Transverse colon (tissue), 4 donors: ENCODE data around the gene DNAH5. TPM values are rescaled to one million over a fixed set of nuclear protein-coding genes. Genes with fewer than 3 reads are reported as not detected.

Experiments
- DNase-seq: peaks from one replicate; pipeline ENCODE4 v3.0.0-alpha.2; 2019
- H3K27ac ChIP-seq, 4 donors: fragments of 200-600 bp; sonication (generic); 2 replicates each; pipeline ENCODE4 v1.5.1; 2016 to 2018; ENCODE audit warnings: inconsistent platforms in 4 of 4
- H3K27me3 ChIP-seq: fragments of 200-600 bp; sonication (generic); 2 replicates; pipeline ENCODE4 v1.5.1; 2017; ENCODE audit warnings: inconsistent platforms
- H3K36me3 ChIP-seq, 4 donors: fragments of 200-600 bp; sonication (generic); 2 replicates each; pipeline ENCODE4 v1.5.1; 2017 to 2019; ENCODE audit warnings: inconsistent platforms in 4 of 4
- H3K4me1 ChIP-seq, 4 donors: fragments of 200-600 bp; sonication (generic); 2 replicates each; pipeline ENCODE4 v1.5.1; 2017 to 2020; ENCODE audit warnings: inconsistent platforms in 4 of 4
- H3K4me3 ChIP-seq, 4 donors: fragments of 200-600 bp; sonication (generic); 1 replicate in 1 of 4; 2 replicates in 3 of 4; pipeline versions ENCODE4 v1.5.1 to v1.6.1; 2017 to 2019; ENCODE audit warnings: inconsistent platforms in 4 of 4
- H3K9me3 ChIP-seq, 2 donors: fragments of 200-600 bp; sonication (generic); 2 replicates each; pipeline ENCODE4 v1.5.1; 2017 to 2019; ENCODE audit warnings: inconsistent platforms in 2 of 2
- CTCF ChIP-seq, 5 experiments: fragments of 200-600 bp in 3 of 5; fragments of 450-650 bp in 2 of 5; sonication (generic) in 3 of 5; IDR thresholded peaks; 1 replicate in 2 of 5; 2 replicates in 3 of 5; pipeline ENCODE4 v1.5.1; 2016 to 2017; ENCODE audit warnings: antibody characterized with exemption in 5 of 5, inconsistent platforms in 3 of 5, mild to moderate bottlenecking in 2 of 5, moderate library complexity in 1 of 5
- EP300 ChIP-seq: sonication (generic); formaldehyde crosslinking; IDR thresholded peaks from one replicate; pipeline ENCODE4 v1.6.1; 2017; ENCODE audit warnings: antibody characterized with exemption, low read depth
- POLR2A ChIP-seq: fragments of 450-650 bp; IDR thresholded peaks from one replicate; pipeline ENCODE4 v1.6.1; 2016; ENCODE audit warnings: antibody characterized with exemption, mild to moderate bottlenecking, moderate library complexity
- POLR2AphosphoS5 ChIP-seq, 3 donors: sonication (generic); formaldehyde crosslinking; IDR thresholded peaks; one replicate each; pipeline ENCODE4 v1.6.1; 2016; ENCODE audit warnings: antibody characterized with exemption in 3 of 3
- WGBS, 2 donors: methylation state at CpG; one replicate each; pipeline ENCODE4 v1.1.5; 2018; ENCODE audit warnings: low coverage in 1 of 2; 5-methylcytosine and 5-hydroxymethylcytosine counted together
- in situ Hi-C, 4 donors: fragments of 200-750 bp; cut with MboI; loops; one replicate each; pipeline versions ENCODE4 v1.15.0 to v1.15.1; 2017; ENCODE audit warnings: low sequenced_read_pairs in 3 of 4, low pct_ligation_motif_present in 1 of 4, low pct_unique_long_range_greater_than_20kb in 1 of 4
- intact Hi-C: fragments of 100-400 bp; cut with DNase I; formaldehyde crosslinking; loops from one replicate; pipeline ENCODE4 v1.15.1; 2023; ENCODE audit warnings: low total_unique reads
- total RNA-seq, 4 donors: library from RNA; depleted of rRNA; stranded (reverse); fragments of >200 nt; gene quantifications; one replicate each; pipeline ENCODE4 v1.1.0, GENCODE V29; 2016

DNAH5 gene
- total RNA-seq, 4 donors from 2014 or later = 0.20 to 1.5 (median 0.53) TPM

- intact Hi-C loops (no loop called here), in situ Hi-C loops (no loop called here)
- DNase-seq = no peak
- Histone ChIP-seq H3K36me3 (no peaks in the 10 kb centered on the region), H3K4me1 (no peaks in the 10 kb centered on the region), H3K9me3 (no peaks in the 10 kb centered on the region), H3K27ac (no peak overlapping the region), H3K27me3 (no peaks in the 10 kb centered on the region), H3K4me3 (no peak overlapping the region)
- TF ChIP-seq POLR2AphosphoS5 (IDR thresholded peaks at IDR 0.05) = no peak
- no peak for TF ChIP-seq CTCF (IDR thresholded peaks at IDR 0.05)
- no peak for TF ChIP-seq EP300
- no peak for TF ChIP-seq POLR2A
- 0 to 48% methylated on average over 1 to 2 of the region's 2 CpGs for WGBS, 2 donors
Observed at GRCh38 chr5:13708432-13708831, 236.1 kb downstream of the DNAH5 start.

- no peak for DNase-seq
- no peak overlapping the region for H3K27ac ChIP-seq
- intact Hi-C loops = no loop called here
- H3K9me3 ChIP-seq = no peaks in the 10 kb centered on the region
- H3K4me1 ChIP-seq = no peaks in the 10 kb centered on the region
- H3K4me3 ChIP-seq = no peak overlapping the region
- in situ Hi-C loops = no loop called here
- no peaks in the 10 kb centered on the region for H3K27me3 ChIP-seq
- no peak for TF ChIP-seq POLR2AphosphoS5 (IDR thresholded peaks at IDR 0.05)
- no peak for TF ChIP-seq CTCF (IDR thresholded peaks at IDR 0.05)
- no peak for TF ChIP-seq POLR2A
- TF ChIP-seq EP300 = no peak
- 33 to 67% methylated on average over 1 to 4 of the region's 4 CpGs for WGBS, 2 donors
- no peaks in the 10 kb centered on the region for H3K36me3 ChIP-seq
Observed at GRCh38 chr5:13704396-13704795, 240.1 kb downstream of the DNAH5 start.

GRCh38 chr5:13700626-13701025, 243.9 kb downstream of the DNAH5 start:
- Histone ChIP-seq H3K36me3 (no peaks in the 10 kb centered on the region), H3K27ac (no peak overlapping the region), H3K4me1 (no peaks in the 10 kb centered on the region), H3K27me3 (no peaks in the 10 kb centered on the region), H3K4me3 (no peak overlapping the region), H3K9me3 (no peaks in the 10 kb centered on the region)
- in situ Hi-C loops = no loop called here
- WGBS, 2 donors = 89 to 96% methylated on average over 4 to 6 of the region's 6 CpGs
- no peak for DNase-seq
- TF ChIP-seq CTCF (IDR thresholded peaks at IDR 0.05) (no peak), POLR2A (no peak), POLR2AphosphoS5 (IDR thresholded peaks at IDR 0.05) (no peak), EP300 (no peak)
- intact Hi-C loops = no loop called here

GRCh38 chr5:13698885-13699284, 245.6 kb downstream of the DNAH5 start:
- H3K4me1 ChIP-seq = no peaks in the 10 kb centered on the region
- H3K4me3 ChIP-seq = no peak overlapping the region
- intact Hi-C loops = no loop called here
- in situ Hi-C loops = no loop called here
- no peaks in the 10 kb centered on the region for H3K27me3 ChIP-seq
- 56 to 60% methylated on average over 1 to 3 of the region's 3 CpGs for WGBS, 2 donors
- no peaks in the 10 kb centered on the region for H3K9me3 ChIP-seq
- no peaks in the 10 kb centered on the region for H3K36me3 ChIP-seq
- no peak for DNase-seq
- H3K27ac ChIP-seq = no peak overlapping the region
- TF ChIP-seq POLR2A = no peak
- TF ChIP-seq CTCF (IDR thresholded peaks at IDR 0.05) = no peak
- no peak for TF ChIP-seq EP300
- TF ChIP-seq POLR2AphosphoS5 (IDR thresholded peaks at IDR 0.05) = no peak
